ENCODE results near the gene HIBCH.
A peak's percentile ranks its signal among the peaks of the same experiment; 100 is the strongest.

The HIBCH gene

DNA sequence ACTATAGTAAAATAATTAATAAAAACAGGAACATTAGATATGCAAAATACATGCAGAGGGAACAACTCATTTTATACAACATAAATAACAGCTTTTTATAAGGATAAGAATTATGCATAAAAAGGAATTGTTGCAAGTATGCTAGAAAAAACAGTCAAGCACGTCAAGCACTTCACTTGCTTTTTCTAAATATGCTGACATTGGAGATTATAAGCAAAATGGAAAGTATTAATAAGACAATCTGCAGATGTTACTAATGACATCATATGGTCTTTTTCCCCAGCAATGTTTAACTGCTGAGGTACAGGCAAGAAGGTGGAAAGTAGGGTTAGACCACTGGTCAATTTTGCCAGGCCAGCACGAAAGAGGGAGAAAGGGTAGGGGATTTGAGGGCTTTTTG lies 111.7 kb downstream of the HIBCH start:
- Histone ChIP-seq H3K23ac (ENCODE audit: low read length in 2 of 2) (no peak overlapping the region), H3K4me2 (ENCODE audit: low read length, poor library complexity, severe bottlenecking) (no peak overlapping the region), H3K4me3 (ENCODE audit: insufficient read depth in 1 of 2, low read depth in 1 of 2, low read length in 2 of 2) (no peak overlapping the region), H3K27me3 (ENCODE audit: control insufficient read depth in 1 of 2, insufficient read depth in 1 of 2, low read length in 2 of 2) (no peaks in the 10 kb centered on the region), H2BK120ac (ENCODE audit: low read depth, low read length) (no peak overlapping the region), H3K18ac (ENCODE audit: low read depth in 1 of 2, low read length in 2 of 2) (no peak overlapping the region), H3K4ac (ENCODE audit: low read depth in 1 of 2, low read length in 2 of 2) (no peak overlapping the region), H3K9me3 (ENCODE audit: control insufficient read depth, low read length) (no peaks in the 10 kb centered on the region), H3K27ac (ENCODE audit: low read length, poor library complexity, severe bottlenecking) (no peak overlapping the region), H4K91ac (ENCODE audit: low read length) (no peak overlapping the region), H2BK5ac (ENCODE audit: low read depth, low read length, poor library complexity, severe bottlenecking) (no peak overlapping the region), H3K14ac (ENCODE audit: low read length in 2 of 2) (no peak overlapping the region), H2AK5ac (ENCODE audit: low read length, severe bottlenecking) (no peak overlapping the region), H2AFZ (ENCODE audit: low read depth, low read length) (no peak overlapping the region), H2BK15ac (ENCODE audit: low read depth, poor library complexity, severe bottlenecking) (no peak overlapping the region), H3K9ac (ENCODE audit: low read length) (no peak overlapping the region), H3K4me1 (ENCODE audit: control insufficient read depth, insufficient read depth, low read depth, low read length) (no peaks in the 10 kb centered on the region), H2BK12ac (ENCODE audit: low read length in 2 of 2) (no peak overlapping the region), H3K36me3 (ENCODE audit: control insufficient read depth in 1 of 2, insufficient read depth in 2 of 2, low read depth in 1 of 2, low read length in 2 of 2) (peaks cover 0 to 15% of the 10 kb centered on the region in 2 experiments), H3K79me1 (replicated peaks; ENCODE audit: low read length, poor library complexity, severe bottlenecking) (no peaks in the 10 kb centered on the region), H4K8ac (ENCODE audit: low read length) (no peak overlapping the region)
- WGBS = 81% methylated on average over 1 of the region's 2 CpGs
- no peak for DNase-seq

DNA sequence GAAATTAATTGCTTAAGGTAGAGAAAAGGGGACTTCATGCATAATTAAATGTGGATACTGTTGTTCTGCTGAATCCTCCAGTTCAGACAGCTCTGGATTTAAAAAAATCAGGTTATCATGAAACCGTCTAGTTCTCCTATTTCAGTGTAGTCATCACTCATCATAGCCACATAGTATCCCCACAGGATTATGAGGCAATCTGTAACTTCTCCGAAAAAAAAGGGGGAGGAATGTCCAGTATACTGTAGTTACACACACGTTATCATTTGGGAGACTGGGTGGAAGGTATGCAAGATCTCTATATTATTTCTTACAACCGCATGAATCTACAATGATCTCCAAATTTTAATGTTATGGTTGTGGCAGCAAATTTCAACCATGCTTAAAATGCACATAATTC lies 114.0 kb downstream of the HIBCH start:
- Histone ChIP-seq H3K14ac (ENCODE audit: low read length in 2 of 2) (no peak overlapping the region), H3K4me2 (ENCODE audit: low read length, poor library complexity, severe bottlenecking) (no peak overlapping the region), H2BK12ac (ENCODE audit: low read length in 2 of 2) (no peak overlapping the region), H3K27ac (ENCODE audit: low read length, poor library complexity, severe bottlenecking) (no peak overlapping the region), H3K18ac (ENCODE audit: low read depth in 1 of 2, low read length in 2 of 2) (no peak overlapping the region), H3K23ac (ENCODE audit: low read length in 2 of 2) (no peak overlapping the region), H3K36me3 (ENCODE audit: control insufficient read depth in 1 of 2, insufficient read depth in 2 of 2, low read depth in 1 of 2, low read length in 2 of 2) (peaks cover 0 to 22% of the 10 kb centered on the region in 2 experiments), H4K8ac (ENCODE audit: low read length) (no peak overlapping the region), H3K4me3 (ENCODE audit: insufficient read depth in 1 of 2, low read depth in 1 of 2, low read length in 2 of 2) (peak overlapping the region in 1 of 2 experiments; percentile 36), H2BK120ac (ENCODE audit: low read depth, low read length) (no peak overlapping the region), H2AK5ac (ENCODE audit: low read length, severe bottlenecking) (no peak overlapping the region), H3K9me3 (ENCODE audit: control insufficient read depth, low read length) (no peaks in the 10 kb centered on the region), H2BK15ac (ENCODE audit: low read depth, poor library complexity, severe bottlenecking) (no peak overlapping the region), H3K79me1 (replicated peaks; ENCODE audit: low read length, poor library complexity, severe bottlenecking) (no peaks in the 10 kb centered on the region), H2AFZ (ENCODE audit: low read depth, low read length) (no peak overlapping the region), H4K91ac (ENCODE audit: low read length) (no peak overlapping the region), H3K27me3 (ENCODE audit: control insufficient read depth in 1 of 2, insufficient read depth in 1 of 2, low read length in 2 of 2) (no peaks in the 10 kb centered on the region), H2BK5ac (ENCODE audit: low read depth, low read length, poor library complexity, severe bottlenecking) (no peak overlapping the region), H3K4me1 (ENCODE audit: control insufficient read depth, insufficient read depth, low read depth, low read length) (no peaks in the 10 kb centered on the region), H3K9ac (ENCODE audit: low read length) (peak overlapping the region; percentile 75), H3K4ac (ENCODE audit: low read depth in 1 of 2, low read length in 2 of 2) (no peak overlapping the region)
- no peak for DNase-seq
- WGBS = 90% methylated on average over 2 of the region's 4 CpGs

GRCh38 chr2:190202604-190203003 lies 117.0 kb downstream of the HIBCH start:
- Histone ChIP-seq H2BK12ac (ENCODE audit: low read length in 2 of 2) (no peak overlapping the region), H2BK15ac (ENCODE audit: low read depth, poor library complexity, severe bottlenecking) (no peak overlapping the region), H4K8ac (ENCODE audit: low read length) (no peak overlapping the region), H3K4ac (ENCODE audit: low read depth in 1 of 2, low read length in 2 of 2) (no peak overlapping the region), H2AK5ac (ENCODE audit: low read length, severe bottlenecking) (no peak overlapping the region), H3K9ac (ENCODE audit: low read length) (no peak overlapping the region), H3K79me1 (replicated peaks; ENCODE audit: low read length, poor library complexity, severe bottlenecking) (no peaks in the 10 kb centered on the region), H2AFZ (ENCODE audit: low read depth, low read length) (no peak overlapping the region), H2BK5ac (ENCODE audit: low read depth, low read length, poor library complexity, severe bottlenecking) (no peak overlapping the region), H3K4me1 (ENCODE audit: control insufficient read depth, insufficient read depth, low read depth, low read length) (no peaks in the 10 kb centered on the region), H3K18ac (ENCODE audit: low read depth in 1 of 2, low read length in 2 of 2) (no peak overlapping the region), H3K27me3 (ENCODE audit: control insufficient read depth in 1 of 2, insufficient read depth in 1 of 2, low read length in 2 of 2) (no peaks in the 10 kb centered on the region), H4K91ac (ENCODE audit: low read length) (no peak overlapping the region), H3K9me3 (ENCODE audit: control insufficient read depth, low read length) (no peaks in the 10 kb centered on the region), H3K27ac (ENCODE audit: low read length, poor library complexity, severe bottlenecking) (no peak overlapping the region), H2BK120ac (ENCODE audit: low read depth, low read length) (no peak overlapping the region), H3K23ac (ENCODE audit: low read length in 2 of 2) (no peak overlapping the region), H3K14ac (ENCODE audit: low read length in 2 of 2) (no peak overlapping the region), H3K4me2 (ENCODE audit: low read length, poor library complexity, severe bottlenecking) (no peak overlapping the region), H3K36me3 (ENCODE audit: control insufficient read depth in 1 of 2, insufficient read depth in 2 of 2, low read depth in 1 of 2, low read length in 2 of 2) (peaks cover 3 to 39% of the 10 kb centered on the region in 2 experiments), H3K4me3 (ENCODE audit: insufficient read depth in 1 of 2, low read depth in 1 of 2, low read length in 2 of 2) (no peak overlapping the region)
- no peak for DNase-seq
- 94% methylated on average over 1 of the region's 1 CpG for WGBS

- Histone ChIP-seq H4K91ac (ENCODE audit: low read length) (no peak overlapping the region), H3K27me3 (ENCODE audit: control insufficient read depth in 1 of 2, insufficient read depth in 1 of 2, low read length in 2 of 2) (no peaks in the 10 kb centered on the region), H2BK15ac (ENCODE audit: low read depth, poor library complexity, severe bottlenecking) (no peak overlapping the region), H3K9me3 (ENCODE audit: control insufficient read depth, low read length) (no peaks in the 10 kb centered on the region), H3K79me1 (replicated peaks; ENCODE audit: low read length, poor library complexity, severe bottlenecking) (no peaks in the 10 kb centered on the region), H2AK5ac (ENCODE audit: low read length, severe bottlenecking) (no peak overlapping the region), H3K4me3 (ENCODE audit: insufficient read depth in 1 of 2, low read depth in 1 of 2, low read length in 2 of 2) (no peak overlapping the region), H2BK120ac (ENCODE audit: low read depth, low read length) (no peak overlapping the region), H2BK5ac (ENCODE audit: low read depth, low read length, poor library complexity, severe bottlenecking) (no peak overlapping the region), H3K27ac (ENCODE audit: low read length, poor library complexity, severe bottlenecking) (no peak overlapping the region), H3K4me2 (ENCODE audit: low read length, poor library complexity, severe bottlenecking) (no peak overlapping the region), H4K8ac (ENCODE audit: low read length) (no peak overlapping the region), H3K4me1 (ENCODE audit: control insufficient read depth, insufficient read depth, low read depth, low read length) (no peaks in the 10 kb centered on the region), H3K36me3 (ENCODE audit: control insufficient read depth in 1 of 2, insufficient read depth in 2 of 2, low read depth in 1 of 2, low read length in 2 of 2) (peaks cover 3 to 39% of the 10 kb centered on the region in 2 experiments), H3K23ac (ENCODE audit: low read length in 2 of 2) (no peak overlapping the region), H2AFZ (ENCODE audit: low read depth, low read length) (no peak overlapping the region), H3K9ac (ENCODE audit: low read length) (no peak overlapping the region), H3K18ac (ENCODE audit: low read depth in 1 of 2, low read length in 2 of 2) (no peak overlapping the region), H3K14ac (ENCODE audit: low read length in 2 of 2) (no peak overlapping the region), H2BK12ac (ENCODE audit: low read length in 2 of 2) (no peak overlapping the region), H3K4ac (ENCODE audit: low read depth in 1 of 2, low read length in 2 of 2) (no peak overlapping the region)
- no peak for DNase-seq
Observed at GRCh38 chr2:190202018-190202417, 117.6 kb downstream of the HIBCH start.

Data from mesenchymal stem cell (in vitro differentiated cells and primary cell).